Activated CD8-positive, alpha-beta memory T cell treated with anti-CD3 and anti-CD28 coated beads for 24 hours (primary cell): ENCODE data around the gene TYK2.
"Not testable (repeated sequence)": the region's sequence is repeated elsewhere in the genome, so short reads cannot be mapped to it uniquely, and the experiment has no call there.

ENCODE experiments used
- DNase-seq: peaks from one replicate; pipeline ENCODE4 v3.0.0-alpha.2; 2020

The TYK2 gene

DNA sequence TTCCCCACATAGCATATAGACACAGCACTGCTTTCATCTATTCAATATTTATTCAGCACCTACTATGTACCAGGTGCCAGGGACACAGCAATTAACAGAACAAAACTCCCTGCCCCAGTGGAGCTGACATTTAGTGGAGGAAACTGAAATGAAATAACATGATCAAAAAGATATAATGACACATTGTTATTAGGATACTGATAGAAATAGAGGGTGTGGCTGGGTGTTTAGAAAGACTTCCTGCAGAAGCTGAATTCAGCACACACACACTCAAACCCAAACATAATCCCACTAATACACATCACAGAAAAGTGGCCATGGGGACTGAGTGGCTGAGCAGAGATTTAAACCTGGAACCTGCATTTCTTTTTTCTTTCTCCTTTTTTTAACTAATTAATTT lies 26.7 kb upstream of the TYK2 start:
- no peak for DNase-seq

DNA sequence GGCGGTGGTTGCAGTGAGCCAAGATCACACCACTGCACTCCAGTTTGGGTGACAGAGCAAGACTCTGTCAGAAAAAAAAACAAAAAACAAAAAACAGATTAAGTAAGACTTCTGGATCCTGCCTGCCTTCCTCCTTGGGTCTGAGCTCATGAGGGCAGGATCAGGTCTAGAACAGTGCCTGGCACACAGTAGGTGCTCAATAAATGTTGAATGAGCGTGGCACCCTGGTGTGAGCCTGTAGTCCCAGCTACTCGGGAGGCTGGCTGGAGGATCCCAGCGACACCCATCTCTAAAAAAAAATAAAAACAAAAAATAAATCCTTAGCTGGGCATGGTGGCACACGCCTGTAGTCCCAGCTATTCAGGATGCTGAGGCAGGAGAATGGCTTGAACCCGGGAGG lies 25.8 kb upstream of the TYK2 start:
- no peak for DNase-seq

DNA sequence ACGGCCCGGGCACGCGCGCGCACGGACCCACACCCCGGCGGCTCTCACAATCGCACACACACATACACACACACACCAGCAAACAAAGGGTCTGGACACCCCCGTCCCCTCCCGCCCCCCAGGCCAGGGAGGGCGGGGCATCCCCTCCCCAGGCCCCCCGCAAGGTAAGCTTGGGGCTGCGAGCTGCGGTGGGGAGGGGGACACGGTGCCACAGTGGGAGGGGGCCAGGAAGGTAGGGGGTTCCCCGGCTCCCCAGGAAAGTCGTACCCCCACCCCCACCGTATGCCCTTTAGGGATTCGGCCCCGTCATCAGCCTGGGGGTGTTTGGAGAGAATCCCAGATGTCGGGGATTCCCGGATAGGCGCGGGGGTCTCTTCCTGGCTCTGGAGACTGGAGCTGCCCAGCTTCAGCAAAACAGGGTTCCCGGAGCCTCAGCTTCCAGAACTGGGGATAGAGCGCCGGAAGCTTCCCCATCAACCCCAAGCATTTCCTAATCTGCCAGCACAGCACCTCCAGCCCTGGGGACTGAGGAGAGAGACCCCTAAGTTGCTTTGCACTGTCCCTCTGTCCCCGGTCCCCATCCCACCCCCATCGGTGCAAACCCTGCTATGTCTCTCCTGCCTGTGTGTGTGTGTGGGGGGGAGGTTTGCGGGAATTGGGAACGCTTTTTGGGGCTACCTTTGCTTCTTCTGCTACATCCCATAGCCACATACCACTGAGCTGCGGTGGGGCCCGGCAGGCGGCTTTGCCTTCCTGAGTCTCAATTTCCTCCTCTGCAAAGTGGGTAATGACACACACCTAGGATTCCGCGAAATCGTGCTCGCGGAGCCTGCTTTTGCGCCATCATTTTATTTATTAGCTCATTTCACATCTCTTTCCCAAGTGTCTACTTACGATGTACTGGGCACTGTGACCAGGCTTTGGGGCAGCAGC lies 24.8 kb upstream of the TYK2 start:
- DNase-seq, result no peak

DNA sequence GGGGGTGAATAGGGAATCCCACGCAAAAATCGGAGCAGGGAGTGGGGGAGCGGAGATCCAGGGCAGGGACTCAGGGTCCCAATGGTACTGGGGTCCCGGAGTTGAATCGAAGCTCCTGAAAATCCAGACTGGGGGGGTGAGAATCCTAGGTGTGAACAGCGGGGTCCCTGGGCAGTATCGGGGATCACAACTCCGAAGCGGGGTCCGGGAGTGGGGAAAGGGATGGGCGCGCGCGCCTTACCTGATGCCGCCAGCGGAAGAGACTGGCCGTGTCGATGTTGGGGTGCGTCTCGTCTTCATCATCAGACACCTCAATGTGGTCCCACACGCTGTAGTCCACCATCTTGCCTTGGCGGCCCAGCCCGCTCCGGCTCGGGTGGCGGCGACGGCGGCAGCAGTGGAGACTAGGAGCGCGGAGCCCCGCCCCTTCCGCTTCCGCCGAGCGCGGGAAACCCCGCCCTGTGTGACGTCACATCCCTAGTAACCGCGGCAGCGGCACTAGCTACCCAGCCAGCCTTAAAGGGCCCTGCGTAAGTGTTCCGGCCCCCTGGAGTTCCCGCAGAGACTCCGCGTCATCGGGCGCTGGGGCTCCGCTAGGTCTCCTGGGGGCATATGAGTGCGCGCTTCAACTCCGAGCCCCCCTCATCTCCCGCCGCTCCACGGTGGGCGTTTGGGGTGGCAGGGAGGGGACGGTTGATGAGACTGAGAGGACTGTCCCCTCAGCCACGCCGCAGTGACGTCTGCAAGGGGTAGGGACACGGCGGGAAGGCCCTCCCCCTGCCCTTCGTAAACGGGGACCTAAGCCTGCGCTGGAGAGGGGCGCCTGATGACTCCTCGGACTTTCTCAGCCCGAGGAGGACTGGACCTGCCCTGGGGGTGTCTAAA lies 23.0 kb upstream of the TYK2 start, which contains the start of gene CDC37:
CDC37 (minus strand) TSS at position 406 of the 885 bp plus-strand sequence; CDS start at position 343, 63 bp downstream.
- peak; percentile 99 for DNase-seq

DNA sequence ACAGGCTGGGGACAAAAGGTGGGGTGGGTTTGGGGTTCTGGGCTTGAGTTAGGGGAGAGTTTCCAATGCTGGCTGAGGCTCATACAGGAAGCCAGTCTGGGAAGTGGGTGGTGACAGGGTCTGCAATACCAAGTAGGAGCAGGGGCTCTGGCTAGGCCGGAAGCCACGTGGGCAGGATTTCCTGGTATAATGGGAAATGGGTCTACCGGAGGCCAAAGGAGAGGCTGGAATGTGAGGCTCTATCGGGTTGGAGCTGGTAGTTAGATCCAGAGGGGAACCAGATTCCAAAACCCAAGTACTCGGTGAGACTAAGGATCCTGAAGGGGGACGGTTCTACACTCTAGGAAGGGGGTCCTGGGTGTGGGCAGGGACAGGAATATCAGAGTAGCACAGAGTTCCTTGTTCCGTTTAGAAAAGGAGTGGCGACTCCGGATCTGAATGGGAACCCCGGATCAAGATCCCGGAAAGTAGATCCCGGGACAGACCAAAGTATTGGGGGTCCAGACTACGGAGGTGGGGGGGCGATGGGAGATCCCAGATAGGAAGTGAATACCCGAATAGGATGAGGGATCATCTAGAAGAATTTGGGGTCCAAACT lies 22.2 kb upstream of the TYK2 start:
- DNase-seq, result no peak

DNA sequence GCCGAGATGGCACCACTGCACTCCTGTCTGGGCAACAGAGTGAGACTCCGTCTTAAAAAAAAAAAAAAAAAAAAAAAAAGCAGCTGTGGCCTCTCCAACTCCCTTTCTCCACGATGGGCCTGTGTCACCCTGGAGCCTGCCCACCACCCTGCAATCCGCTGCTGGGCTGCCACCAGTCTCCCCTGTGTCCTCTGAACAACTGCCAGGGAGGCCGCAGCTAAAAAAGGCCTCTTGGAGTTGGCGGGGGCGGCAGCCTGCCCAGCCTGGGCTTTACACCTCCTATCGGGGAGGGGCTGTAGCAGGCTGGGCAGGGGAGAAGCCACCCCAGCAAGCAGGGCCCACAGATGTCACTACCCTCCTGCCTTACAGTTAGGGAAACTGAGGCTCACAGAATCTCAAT lies 19.5 kb upstream of the TYK2 start:
- no peak for DNase-seq

DNA sequence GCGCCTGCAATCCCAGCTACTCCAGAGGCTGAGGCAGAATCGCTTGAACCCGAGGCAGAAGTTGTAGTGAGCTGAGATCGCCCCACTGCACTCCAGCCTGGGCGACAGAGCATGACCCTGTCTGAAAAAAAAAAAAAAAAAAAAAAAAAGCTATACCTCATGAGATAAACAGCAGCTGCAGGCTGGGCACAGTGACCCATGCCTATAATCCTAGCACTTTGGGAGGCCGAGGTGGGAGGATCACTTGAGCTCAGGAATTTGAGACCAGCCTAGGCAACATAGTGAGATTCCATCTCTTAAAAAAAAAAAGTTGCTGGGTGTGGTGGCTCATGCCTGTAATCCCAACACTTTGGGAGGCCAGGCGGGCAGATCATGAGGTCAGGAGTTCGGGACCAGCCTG lies 19.0 kb upstream of the TYK2 start:
- DNase-seq, result not testable (repeated sequence)

DNA sequence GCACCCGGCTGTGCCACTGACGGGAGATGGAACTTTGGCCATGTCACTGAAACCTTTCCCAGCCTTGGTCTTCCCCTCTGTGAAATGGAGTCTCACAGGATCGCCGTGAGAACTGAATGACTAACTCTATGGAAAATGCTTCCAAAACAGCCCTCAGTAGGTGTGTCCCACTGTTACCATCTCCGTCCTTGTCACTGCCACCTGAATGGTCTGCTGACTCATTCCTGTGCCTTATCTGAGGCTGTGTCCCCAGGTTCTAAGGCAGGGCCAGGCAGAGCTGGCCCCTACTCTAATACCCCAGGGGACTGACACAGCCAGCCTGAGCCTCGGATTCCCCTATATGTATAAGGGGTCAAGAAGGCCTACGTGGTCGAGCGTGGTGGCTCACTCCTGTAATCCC lies 18.4 kb upstream of the TYK2 start:
- DNase-seq, result no peak

DNA sequence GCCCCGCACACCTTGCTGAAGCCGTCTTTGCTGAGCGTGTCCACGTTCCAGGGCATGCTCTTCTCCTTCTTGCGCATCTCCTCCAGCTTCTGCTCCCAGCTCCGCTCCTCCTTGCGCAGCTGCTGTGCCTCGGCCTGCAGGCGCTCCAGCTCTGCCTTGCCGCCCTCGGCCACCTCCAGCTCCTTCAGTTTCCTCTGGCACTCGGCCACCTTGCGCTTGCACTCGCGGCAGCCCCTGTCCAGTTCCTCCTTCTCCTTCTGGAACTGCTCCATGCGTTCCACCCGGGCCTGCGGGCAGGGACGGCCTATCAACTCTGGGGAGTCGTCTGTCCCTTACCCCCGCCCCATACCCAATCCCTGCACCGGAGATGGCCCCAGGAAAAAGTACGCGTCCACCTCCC lies 15.5 kb upstream of the TYK2 start:
- DNase-seq, result no peak

DNA sequence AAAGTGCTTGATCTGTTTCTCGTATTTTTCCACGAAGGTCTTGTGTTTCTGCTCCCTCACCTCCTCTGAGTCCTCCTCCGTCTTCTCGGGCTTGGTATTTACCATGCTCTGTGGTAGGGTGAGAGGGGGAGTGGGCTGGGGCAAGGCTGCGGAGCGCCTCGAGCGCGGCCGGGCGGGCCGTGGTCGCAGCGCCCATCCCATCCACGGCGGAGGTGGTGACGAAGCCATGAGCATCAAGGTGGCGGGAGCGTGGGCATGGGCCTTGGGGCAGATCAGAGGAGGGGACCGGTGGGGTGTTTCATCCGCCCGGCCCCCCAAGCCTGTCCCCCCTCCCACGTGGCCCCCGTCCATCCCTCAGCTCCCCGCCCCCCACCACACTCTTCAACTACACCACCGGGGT lies 15.1 kb upstream of the TYK2 start:
- no peak for DNase-seq

DNA sequence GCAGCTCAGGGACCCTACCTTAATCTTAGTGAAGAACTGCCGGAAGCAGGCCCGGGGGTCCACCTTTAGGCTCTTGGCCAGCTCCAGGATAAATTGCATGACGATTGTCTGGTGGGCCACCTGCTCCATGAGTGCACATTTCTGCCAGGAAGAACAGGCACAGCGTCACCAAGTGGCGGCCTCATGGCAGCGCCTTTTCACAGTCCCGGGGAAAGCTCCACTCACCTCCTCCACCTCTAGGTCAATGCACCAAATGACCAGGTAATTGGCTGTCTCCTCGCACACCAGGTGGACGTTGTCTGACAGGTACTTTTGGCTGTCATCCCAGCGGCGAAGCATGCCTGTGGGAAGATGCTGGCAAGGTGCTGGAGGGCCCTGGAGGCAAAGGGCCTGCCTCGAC lies 14.6 kb upstream of the TYK2 start:
- no peak for DNase-seq

DNA sequence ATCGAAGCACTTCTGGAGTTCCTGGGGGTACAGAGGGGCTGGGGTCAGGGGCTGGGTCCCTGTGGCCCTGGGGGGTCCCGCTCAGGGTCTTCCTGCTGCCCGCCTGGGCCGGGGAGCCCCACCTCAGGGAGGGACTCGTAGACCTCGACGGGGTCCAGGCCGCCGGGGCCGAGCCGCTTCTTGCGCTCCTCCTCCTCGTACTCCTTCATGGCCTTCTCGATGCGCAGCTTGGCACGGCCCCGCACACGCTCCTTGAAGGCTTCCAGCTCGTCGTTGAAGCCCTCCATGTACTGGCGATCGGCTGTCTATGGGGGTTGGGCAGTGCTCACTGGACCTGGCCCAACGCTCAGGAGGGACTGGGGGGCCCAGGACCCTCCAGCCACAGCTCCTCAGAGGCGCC lies 12.8 kb upstream of the TYK2 start:
- DNase-seq, result no peak

DNA sequence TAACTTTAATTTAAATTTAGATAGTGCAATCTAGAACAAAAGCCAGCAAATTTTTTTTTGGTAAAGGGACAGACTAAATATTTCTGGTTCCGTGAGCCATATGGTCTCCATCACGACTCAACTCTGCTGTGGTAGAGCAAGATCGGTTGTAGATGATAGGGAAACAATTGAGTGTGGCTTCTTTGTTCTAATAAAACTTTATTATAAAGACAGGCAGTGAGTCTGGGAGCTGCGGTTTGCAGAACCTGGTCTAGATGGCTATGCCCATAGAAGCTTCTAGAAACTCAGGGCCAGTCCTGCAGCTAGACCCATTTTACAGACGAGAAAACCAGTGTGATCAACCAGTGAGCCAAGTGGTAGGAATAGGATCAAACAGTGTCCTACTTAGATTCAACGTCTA lies 11.7 kb upstream of the TYK2 start:
- DNase-seq, result no peak

DNA sequence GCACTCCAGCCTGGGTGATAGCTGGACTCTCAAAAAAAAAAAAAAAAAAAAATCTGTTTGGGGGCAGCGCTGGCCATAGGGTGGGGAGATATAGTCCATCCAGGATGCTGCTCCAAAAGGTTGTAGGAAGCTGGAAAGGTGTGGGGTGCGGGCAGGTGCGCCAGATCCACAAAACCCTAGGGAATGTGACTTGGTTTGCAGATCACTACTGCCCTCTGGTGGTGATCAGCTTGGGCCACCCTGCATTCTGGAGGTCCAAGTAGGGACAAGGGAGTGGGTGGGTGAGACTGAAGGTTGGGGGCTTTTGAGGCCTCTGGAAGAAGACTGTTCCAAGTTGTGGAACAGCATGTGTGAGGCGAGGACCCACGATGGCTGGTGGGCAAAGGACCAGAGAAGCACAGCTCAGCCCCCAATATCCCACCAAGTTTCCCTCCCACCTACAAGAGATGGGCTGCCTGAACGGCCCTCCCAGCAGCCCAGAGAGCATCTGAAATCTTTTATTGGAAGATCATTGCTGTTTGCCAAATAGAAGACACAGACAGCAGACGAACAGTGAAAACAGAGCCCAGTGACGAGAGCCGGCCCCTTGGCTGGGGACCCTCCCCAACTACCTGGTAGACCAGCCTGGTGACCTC lies 10.4 kb upstream of the TYK2 start:
- peak; percentile 82 for DNase-seq

DNA sequence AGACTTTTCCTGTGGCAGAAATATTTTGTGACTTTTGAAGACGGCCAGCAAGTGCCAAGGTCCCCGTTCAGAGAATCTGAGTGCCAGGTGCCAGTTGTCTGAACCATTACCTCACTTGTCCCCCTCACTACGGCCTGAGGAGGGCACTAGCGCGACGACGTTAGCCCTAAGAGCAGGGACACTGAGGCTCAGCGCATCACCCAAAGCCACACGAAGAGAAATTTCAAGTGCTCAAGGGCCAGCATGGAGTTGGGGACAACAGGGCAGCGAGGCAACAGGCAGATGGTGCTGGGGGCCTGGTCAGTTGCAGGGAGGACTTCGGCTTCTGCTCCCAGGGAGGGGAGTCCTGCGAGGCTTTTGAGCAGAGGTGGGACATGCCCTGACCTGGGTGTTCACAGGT lies 9.5 kb upstream of the TYK2 start:
- DNase-seq, result no peak

DNA sequence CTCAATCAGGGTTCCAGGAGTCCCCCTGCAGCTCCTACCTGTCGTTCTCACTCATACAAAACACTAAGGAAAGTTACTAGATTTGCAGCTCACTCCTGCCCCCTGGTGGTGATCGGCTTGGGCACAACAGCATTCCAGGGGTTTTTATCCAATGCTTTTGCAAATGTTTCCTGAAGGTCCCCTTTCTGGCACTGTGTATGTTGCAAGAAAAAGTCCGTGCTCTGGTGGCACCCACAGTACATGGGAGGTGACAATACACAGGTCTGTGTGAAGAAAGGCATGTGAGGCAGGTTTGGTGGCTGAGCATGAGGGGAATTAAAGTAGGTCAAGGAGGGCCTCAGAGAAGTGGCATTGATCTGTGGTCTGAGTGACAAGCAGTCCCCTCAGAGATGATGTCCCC lies 8.6 kb upstream of the TYK2 start:
- DNase-seq, result peak; percentile 96

DNA sequence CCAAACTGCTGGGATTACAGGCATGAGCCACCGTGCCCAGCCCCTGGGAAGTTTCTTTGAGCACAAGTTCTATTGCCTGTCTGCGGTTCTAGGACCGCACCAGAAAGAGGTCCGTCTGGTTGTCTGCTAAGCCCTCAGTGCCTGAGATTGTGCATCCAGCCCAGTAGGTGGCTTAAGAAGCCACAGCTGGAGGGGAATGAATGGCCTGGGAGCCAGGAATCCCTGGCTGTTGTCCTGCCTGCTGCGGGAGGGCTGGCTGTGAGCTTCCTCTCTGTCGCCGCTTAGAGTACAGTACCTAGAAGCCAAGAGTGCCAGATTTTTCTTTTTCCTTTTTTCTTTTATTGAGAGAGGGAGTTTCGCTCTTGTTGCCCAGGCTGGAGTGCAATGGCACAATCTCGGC lies 4.2 kb upstream of the TYK2 start:
- no peak for DNase-seq

DNA sequence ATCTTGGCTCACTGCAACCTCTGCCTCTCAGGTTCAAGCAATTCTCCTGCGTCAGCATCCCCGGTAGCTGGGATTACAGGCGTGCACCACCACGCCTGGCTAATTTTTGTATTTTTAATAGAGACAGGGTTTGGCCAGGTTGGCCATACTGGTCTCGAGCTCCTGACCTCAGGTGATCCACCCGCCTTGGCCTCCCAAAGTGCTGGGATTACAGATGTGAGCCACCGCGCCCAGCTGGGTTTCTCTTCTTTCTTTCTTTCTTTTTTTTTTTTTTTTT lies 2.8 kb upstream of the TYK2 start:
- DNase-seq, result not testable (repeated sequence)

DNA sequence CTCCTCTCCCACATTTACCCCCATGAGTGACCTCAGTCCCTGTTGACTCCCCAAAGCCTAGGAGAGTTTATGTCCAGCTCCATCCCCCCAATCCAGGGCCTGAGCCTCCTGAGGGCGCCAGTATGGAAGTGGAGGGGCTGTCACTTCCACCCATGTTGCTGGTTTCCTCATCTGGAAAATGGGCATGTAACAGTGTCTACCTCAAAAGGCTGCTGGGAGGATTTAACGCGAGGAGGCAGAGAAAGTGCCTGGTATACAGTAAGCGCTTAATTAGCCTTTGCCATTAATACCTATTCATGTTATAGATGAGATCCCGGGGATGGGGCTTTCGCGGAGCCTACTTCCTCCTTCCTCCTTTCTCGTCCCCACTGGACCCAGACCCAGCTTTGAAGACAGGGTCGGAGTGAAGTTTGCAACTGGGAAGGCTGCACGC lies 476 bp downstream of the TYK2 start:
- no peak for DNase-seq

DNA sequence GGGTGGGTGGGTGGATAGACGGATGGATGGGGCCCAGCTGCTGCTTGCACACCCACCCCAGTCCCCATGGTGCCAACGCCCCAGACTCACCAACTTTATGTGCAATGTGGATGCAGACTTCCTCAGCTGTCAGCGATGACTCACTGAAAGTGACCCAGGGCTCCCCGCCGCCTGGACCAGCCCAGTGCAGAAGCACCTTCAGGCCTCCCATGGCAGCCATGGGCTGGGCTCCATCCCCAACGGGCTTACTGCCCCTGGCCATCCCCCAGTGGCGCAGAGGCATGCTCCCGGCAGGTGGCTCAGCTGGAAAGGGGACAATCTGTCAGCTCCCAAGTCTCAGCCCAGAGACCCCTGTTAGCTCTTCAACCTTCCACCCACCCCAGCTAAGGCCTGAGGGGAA lies 2.2 kb downstream of the TYK2 start:
- DNase-seq, result no peak

DNA sequence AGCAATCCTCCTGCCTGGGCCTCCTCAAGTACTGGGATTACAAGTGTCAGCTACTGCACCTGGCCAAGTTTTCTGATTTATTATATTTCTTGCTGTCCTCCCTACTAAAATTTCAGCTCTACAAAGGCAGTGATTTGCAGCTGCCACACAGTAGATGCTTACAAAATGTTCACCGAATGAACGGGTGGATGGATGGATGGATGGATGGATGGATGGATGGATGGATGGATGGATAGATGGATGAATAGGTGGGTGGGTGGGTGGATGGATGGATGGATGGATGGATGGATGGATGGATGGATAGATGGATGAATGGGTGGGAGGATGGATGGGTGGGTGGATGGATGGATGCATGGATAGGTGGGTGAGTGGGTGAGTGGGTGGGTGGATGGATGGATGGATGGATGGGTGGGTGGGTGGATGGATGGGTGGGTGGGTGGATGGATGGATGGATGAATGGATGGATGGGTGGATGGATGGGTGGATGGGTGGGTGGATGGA lies 3.2 kb downstream of the TYK2 start:
- DNase-seq, result not testable (repeated sequence)

DNA sequence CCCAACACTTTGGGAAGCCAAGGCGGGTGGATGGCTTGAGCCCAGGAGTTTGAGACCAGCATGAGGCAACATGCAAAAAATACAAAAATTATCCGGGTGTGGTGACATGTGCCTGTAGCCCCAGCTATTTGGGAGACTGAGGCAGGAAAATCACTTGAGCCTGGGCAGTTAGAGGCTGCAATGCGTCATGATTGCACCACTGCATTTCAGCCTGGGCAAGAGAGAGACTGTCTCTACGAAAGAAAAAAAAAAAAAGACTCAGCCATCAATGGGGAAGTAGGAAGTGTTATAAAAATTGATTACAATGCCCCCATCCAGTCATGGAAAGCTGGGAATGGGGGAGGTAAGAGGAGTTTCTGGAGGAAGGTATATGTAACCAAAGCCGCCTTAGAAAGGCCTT lies 5.4 kb downstream of the TYK2 start:
- DNase-seq, result no peak

DNA sequence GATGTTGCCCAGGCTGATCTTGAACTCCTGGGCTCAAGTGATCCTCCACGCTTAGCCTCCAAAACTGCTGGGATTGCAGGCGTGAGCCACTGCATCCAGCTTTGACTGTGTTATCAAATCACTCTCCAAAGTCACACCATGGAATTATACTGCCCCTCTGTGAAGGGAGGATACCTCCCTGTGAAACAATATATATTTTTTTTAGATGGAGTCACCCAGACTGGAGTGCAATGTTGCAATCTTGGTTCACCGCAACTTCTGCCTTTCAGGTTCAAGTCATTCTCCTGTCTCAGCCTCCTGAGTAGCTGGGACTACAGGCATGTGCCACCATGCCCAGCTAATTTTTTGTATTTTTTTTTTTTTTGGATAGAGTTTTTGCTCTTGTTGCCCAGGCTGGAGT lies 7.7 kb downstream of the TYK2 start:
- no peak for DNase-seq
